Thoracic aorta (tissue), 2 donors: ENCODE data around the gene GRK3. TPM values are rescaled to one million over a fixed set of nuclear protein-coding genes. Genes with fewer than 3 reads are reported as not detected.

Source experiments
- ATAC-seq: fragments of 150-250 bp; one replicate; pipeline ENCODE4 v1.8.0; 2017; ENCODE audit warnings: low read depth; ENCODE audit not compliant: insufficient number of reproducible peaks, low FRiP score
- DNase-seq: peaks from one replicate; pipeline ENCODE4 v3.0.0-alpha.2; 2020; ENCODE audit warnings: low spot score
- H3K27ac ChIP-seq, 2 donors: fragments of 200-600 bp; sonication (generic); 1 replicate in 1 of 2; 2 replicates in 1 of 2; pipeline ENCODE4 v1.5.1; 2016; ENCODE audit warnings: mild to moderate bottlenecking in 2 of 2, moderate library complexity in 2 of 2
- H3K27me3 ChIP-seq: fragments of 200-600 bp; sonication (generic); replicated peaks from 2 replicates; pipeline ENCODE4 v1.6.0; 2016; ENCODE audit warnings: mild to moderate bottlenecking; ENCODE audit not compliant: insufficient read depth
- H3K36me3 ChIP-seq: fragments of 200-600 bp; sonication (generic); one replicate; pipeline ENCODE4 v1.5.1; 2016
- H3K4me1 ChIP-seq, 2 donors: fragments of 200-600 bp; sonication (generic); 1 replicate in 1 of 2; 2 replicates in 1 of 2; pipeline versions ENCODE4 v1.5.1 to v1.6.0; 2016; ENCODE audit warnings: low read depth in 2 of 2, mild to moderate bottlenecking in 1 of 2; ENCODE audit not compliant: control insufficient read depth in 1 of 2
- H3K4me3 ChIP-seq: fragments of 200-600 bp; sonication (generic); 2 replicates; pipeline ENCODE4 v1.5.1; 2016; ENCODE audit warnings: mild to moderate bottlenecking
- H3K9me3 ChIP-seq: fragments of 200-600 bp; sonication (generic); 2 replicates; pipeline ENCODE4 v1.5.1; 2016
- total RNA-seq, 2 donors: library from RNA; depleted of rRNA; stranded (reverse); fragments of >200 nt; gene quantifications; one replicate each; pipeline versions ENCODE4 v1.1.0 to v1.2.3, GENCODE V29; 2016
- TF ChIP-seq, protein P1 (sequence below): fragments of 200-600 bp; sonication (generic); IDR thresholded peaks from one replicate; pipeline ENCODE4 v1.5.1; 2019; ENCODE audit warnings: antibody characterized with exemption

Gene GRK3
- total RNA-seq, 2 donors from 2014 or later, result 4.4 to 4.6 TPM

DNA sequence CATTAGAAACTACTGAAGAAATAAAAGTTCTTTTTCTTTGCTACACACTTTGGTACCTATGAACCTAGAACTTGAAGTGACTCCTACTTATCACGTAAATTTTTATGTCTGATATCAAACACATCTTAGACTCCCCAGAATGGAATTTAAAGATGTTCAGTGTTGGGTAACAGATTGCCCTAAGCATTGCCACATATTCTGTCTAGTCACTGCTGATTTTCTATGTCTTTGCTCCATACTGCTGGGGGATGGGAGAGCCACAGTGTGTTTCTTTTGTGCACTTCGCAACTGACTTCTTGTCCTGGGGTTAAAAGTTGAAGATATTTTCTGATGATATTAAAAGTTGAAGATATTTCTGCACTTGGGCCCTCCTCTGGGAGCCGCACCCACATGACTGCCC, 158.2 kb downstream of the GRK3 start:
- H3K36me3 ChIP-seq, result no peaks in the 10 kb centered on the region
- ATAC-seq, result no peak
- DNase-seq, result no peak
- no peaks in the 10 kb centered on the region for H3K27me3 ChIP-seq
- peaks cover 0 to 12% of the 10 kb centered on the region in 2 donors for H3K4me1 ChIP-seq
- TF ChIP-seq, protein P1, sequence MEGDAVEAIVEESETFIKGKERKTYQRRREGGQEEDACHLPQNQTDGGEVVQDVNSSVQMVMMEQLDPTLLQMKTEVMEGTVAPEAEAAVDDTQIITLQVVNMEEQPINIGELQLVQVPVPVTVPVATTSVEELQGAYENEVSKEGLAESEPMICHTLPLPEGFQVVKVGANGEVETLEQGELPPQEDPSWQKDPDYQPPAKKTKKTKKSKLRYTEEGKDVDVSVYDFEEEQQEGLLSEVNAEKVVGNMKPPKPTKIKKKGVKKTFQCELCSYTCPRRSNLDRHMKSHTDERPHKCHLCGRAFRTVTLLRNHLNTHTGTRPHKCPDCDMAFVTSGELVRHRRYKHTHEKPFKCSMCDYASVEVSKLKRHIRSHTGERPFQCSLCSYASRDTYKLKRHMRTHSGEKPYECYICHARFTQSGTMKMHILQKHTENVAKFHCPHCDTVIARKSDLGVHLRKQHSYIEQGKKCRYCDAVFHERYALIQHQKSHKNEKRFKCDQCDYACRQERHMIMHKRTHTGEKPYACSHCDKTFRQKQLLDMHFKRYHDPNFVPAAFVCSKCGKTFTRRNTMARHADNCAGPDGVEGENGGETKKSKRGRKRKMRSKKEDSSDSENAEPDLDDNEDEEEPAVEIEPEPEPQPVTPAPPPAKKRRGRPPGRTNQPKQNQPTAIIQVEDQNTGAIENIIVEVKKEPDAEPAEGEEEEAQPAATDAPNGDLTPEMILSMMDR, result no peak
- no peak overlapping the region for H3K4me3 ChIP-seq
- H3K9me3 ChIP-seq, result no peaks in the 10 kb centered on the region
- no peak overlapping the region for H3K27ac ChIP-seq

DNA sequence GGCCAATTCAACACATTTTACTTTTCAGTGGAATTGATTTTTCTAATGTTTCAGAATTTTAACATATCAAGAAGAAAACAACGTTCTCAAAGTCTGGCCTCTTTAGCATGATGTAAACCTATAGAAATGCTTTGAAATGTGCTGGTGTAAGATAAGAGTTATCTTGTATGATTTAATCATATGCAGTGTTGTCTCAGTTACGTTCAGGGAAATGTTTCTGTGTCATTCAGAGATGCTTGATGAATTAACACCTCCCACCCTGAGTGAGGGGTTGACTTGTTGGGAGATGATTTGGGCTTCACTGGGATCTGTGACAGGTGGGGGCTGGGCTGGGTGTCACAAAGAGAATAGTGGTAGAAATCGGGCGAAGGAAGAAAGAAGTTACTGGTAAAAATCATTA, 161.8 kb downstream of the GRK3 start:
- no peak for DNase-seq
- H3K4me3 ChIP-seq, result no peak overlapping the region
- H3K36me3 ChIP-seq, result no peaks in the 10 kb centered on the region
- H3K27ac ChIP-seq, result no peak overlapping the region
- H3K9me3 ChIP-seq, result no peaks in the 10 kb centered on the region
- H3K4me1 ChIP-seq, result no peaks in the 10 kb centered on the region
- ATAC-seq, result no peak
- H3K27me3 ChIP-seq, result no peaks in the 10 kb centered on the region
- TF ChIP-seq, protein P1, result no peak

DNA sequence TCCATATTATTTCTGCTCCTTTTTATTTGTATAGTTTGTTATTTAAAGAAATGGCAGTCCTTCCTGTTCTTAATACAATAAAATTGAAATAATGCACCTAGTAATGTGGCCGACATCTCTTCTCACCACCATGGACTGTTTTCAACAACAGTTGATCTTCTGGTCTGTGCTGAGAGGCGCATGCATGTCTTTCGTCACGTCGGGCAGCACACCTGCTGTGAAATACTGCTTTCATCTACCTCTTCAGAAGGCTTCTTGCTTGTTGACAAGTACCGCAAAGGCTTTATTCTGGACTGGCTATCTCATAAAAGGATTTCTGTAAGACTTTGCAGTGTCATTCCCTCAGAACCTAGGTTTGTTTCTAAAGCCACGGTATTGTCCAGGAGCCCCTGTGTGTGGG, 163.6 kb downstream of the GRK3 start:
- H3K4me3 ChIP-seq, result no peak overlapping the region
- no peak overlapping the region for H3K27ac ChIP-seq
- no peaks in the 10 kb centered on the region for H3K36me3 ChIP-seq
- H3K9me3 ChIP-seq, result no peaks in the 10 kb centered on the region
- no peak for ATAC-seq
- DNase-seq, result no peak
- TF ChIP-seq, protein P1, result no peak
- H3K27me3 ChIP-seq, result no peaks in the 10 kb centered on the region
- no peaks in the 10 kb centered on the region for H3K4me1 ChIP-seq

DNA sequence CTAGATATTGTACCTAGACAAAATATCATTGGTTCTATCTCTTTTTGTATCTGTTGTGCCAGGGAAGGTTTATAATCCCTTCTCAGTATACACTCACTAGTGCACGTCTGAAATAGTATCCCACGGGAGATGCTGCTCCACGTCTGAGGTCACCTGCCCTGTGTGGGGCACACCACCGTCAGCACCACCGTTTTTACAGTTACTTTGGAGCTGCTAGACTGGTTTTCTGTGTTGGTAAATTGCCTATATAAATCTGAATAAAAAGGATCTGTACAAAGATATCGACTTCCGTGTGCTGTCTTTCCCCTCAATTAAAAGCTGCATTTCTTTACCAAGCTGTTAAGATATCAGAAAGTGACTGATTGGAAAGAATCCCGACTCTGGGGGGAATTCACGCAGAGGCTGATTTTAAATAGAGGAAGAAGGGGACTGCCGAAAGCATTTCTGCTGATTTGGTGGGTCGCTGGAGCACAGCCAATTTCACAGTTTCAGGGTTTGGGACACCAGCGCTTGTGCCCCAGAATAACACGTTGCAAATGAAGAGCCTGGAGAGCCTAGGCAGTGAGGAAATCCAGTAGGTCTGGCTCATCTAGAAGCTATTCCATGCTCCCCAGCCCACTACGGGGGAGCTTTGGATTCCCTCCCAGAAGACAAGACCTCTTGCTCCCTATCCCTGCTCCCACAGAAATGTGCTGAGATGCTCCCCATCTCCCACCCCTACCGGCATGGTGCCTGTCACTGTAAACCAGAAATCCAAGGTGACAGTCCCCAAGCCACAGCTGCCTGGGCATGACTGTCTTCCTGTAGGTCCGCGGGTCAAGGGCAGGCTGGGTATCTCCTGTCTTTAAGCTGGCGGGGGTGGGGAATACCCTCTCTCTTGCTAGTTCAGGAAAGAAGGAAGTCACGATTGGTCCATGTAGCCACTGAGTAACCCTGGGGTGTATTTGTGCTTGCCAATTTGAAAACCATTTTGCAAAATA, 164.8 kb downstream of the GRK3 start:
- H3K4me1 ChIP-seq, result no peaks in the 10 kb centered on the region
- H3K4me3 ChIP-seq, result no peak overlapping the region
- H3K27me3 ChIP-seq, result no peaks in the 10 kb centered on the region
- TF ChIP-seq, protein P1, result no peak
- ATAC-seq, result no peak
- DNase-seq, result no peak
- H3K9me3 ChIP-seq, result no peaks in the 10 kb centered on the region
- no peaks in the 10 kb centered on the region for H3K36me3 ChIP-seq
- H3K27ac ChIP-seq, result no peak overlapping the region

DNA sequence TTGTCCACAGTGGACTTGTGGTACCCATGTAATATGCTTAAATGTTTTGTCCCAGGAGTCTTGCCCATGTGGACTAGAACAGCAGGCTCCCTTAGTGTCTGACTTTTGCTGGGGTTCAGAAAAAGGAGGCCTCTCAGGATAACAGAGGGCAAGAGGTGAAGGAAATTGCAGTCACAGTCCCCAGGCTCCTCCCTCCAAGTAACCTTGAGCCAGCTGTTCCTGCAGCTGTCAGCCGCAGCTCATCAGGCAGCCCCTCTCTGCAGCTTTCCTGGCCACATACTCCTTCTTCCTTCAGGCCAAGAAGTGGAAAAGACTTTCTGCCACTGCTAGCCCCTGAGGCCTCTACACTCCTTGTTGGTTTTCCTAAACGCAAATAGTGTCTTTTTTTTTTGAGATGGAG, 171.2 kb downstream of the GRK3 start:
- Histone ChIP-seq H3K27ac (no peak overlapping the region), H3K27me3 (no peaks in the 10 kb centered on the region), H3K4me1 (no peaks in the 10 kb centered on the region), H3K36me3 (no peaks in the 10 kb centered on the region), H3K4me3 (no peak overlapping the region), H3K9me3 (no peaks in the 10 kb centered on the region)
- no peak for DNase-seq
- ATAC-seq, result no peak
- TF ChIP-seq, protein P1, result no peak
